ENCODE measurements around the gene FBXW8.

The FBXW8 gene

DNA sequence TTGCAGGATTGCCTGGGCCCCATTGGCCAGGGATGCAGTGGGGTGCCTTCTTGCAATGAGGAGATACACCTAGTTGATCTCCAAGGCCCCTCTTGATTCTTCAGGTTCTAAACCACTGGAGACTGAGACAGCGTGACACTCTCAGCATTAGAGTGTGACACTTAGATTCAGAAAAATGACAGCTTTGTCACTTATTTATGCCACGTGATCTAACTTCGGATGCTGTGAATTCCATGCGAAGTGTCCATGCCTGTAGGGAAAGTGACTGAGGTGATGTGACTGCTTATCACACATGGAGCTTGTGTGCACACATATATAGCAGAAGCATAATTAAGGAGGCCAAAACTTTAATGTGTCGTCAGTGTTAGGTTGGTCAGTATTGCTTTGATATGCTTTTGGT, 30.4 kb downstream of the FBXW8 start:
- TF ChIP-seq, protein P1, sequence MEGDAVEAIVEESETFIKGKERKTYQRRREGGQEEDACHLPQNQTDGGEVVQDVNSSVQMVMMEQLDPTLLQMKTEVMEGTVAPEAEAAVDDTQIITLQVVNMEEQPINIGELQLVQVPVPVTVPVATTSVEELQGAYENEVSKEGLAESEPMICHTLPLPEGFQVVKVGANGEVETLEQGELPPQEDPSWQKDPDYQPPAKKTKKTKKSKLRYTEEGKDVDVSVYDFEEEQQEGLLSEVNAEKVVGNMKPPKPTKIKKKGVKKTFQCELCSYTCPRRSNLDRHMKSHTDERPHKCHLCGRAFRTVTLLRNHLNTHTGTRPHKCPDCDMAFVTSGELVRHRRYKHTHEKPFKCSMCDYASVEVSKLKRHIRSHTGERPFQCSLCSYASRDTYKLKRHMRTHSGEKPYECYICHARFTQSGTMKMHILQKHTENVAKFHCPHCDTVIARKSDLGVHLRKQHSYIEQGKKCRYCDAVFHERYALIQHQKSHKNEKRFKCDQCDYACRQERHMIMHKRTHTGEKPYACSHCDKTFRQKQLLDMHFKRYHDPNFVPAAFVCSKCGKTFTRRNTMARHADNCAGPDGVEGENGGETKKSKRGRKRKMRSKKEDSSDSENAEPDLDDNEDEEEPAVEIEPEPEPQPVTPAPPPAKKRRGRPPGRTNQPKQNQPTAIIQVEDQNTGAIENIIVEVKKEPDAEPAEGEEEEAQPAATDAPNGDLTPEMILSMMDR (IDR thresholded peaks at IDR 0.05; ENCODE audit: low read depth, low read length, missing control alignments): no peak
- no peak for DNase-seq (ENCODE audit: low read depth)
- H3K4me3 ChIP-seq (ENCODE audit: low read depth, low read length): no peak overlapping the region

DNA sequence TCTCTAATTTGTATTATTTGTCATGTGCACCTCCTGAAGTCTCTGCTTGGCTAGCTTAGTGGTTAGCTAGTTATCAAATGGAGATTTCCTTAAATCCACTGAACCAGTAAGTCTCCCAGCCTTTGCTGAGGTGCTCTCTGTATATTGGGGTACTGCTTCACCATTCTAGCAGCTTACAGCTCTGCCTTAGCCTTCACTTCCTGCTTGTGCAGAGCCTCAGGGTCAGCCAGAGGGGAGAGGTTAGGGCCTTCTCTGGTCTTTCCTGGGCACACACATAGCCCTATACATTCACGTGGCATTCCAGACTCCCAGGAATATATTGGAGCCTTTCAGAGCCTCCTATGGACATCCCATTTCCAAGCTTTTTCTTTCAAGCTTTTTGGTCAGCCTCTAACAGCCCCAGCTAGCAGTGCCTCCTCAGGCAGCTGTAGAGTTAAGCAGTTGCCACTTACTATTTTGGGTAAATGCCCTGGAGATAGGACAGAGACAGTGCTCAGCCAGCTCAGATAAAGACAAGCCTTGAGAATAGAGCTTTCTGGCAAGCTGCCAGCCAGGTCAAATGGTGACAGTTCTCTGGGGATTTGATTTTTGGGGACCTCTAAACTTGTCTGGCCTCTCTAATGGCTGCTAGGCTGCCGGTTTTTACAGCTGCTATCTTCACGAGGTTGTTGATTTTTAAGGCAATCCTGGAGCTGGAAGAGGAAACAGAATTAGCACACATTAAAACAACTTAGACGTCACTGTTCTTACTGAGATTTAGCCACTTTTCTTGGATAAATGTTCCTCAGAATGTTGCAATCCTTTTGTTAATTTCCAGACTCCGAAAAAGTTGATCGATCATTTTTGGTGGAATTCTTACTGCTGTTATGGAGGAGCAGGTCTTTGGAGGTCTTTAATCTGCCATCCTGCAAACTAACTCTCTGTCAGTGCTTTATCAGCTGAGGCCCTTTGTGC, 32.9 kb downstream of the FBXW8 start:
- DNase-seq (ENCODE audit: low read depth): no peak
- TF ChIP-seq, protein P1 (IDR thresholded peaks at IDR 0.05; ENCODE audit: low read depth, low read length, missing control alignments): no peak
- no peak overlapping the region for H3K4me3 ChIP-seq (ENCODE audit: low read depth, low read length)

DNA sequence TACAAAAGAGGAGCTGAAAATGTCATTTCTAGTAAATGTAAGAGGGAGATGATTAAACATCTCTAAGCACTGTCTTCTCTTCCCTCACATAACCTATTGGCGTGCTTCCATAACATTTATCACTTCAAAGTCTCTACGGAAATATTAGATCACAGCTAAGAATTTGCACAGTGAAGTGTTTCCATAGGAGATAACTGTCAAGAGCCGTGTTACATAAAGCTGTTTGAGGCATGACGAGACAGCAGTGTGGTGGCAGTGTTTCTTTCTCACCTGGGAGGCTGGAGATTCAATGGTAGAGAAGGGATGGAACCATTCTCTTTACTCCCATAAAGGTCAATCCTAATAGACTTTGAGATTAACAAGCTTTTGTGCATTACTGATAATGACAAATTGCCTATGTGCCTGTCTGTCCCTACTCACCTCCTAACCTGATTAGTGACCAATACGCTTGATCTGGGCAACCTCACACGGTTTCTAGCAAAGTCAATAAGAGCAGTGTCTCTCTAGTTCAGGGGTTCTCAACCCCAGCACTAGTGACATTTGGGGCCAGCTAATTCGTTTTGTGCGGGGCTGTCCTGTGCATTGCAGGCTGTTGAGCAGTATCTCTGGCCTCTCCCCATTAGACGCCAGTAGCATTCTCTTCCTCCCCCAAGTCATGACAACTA, 35.3 kb downstream of the FBXW8 start:
- TF ChIP-seq, protein P1 (IDR thresholded peaks at IDR 0.05; ENCODE audit: low read depth, low read length, missing control alignments): no peak
- no peak for DNase-seq (ENCODE audit: low read depth)
- H3K4me3 ChIP-seq (ENCODE audit: low read depth, low read length): no peak overlapping the region

DNA sequence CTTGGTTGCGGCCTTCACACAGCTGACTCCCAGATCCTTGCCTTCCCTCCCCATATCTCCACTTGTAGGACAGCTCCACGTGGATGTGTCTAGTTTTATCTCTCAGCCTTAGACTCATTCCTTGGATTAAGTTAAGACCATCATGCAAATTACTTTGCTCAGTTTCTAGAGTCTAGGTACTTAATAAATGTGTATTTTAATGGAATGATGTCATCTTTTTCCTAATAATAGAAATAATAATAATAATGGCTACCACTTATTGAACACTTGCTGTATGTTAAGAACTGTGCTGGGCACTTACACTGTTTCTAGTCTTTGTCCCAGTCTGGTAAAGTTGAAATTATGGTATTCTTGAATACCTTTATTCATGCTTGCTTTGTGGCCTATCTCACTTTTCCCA, 37.5 kb downstream of the FBXW8 start:
- DNase-seq (ENCODE audit: low read depth): no peak

DNA sequence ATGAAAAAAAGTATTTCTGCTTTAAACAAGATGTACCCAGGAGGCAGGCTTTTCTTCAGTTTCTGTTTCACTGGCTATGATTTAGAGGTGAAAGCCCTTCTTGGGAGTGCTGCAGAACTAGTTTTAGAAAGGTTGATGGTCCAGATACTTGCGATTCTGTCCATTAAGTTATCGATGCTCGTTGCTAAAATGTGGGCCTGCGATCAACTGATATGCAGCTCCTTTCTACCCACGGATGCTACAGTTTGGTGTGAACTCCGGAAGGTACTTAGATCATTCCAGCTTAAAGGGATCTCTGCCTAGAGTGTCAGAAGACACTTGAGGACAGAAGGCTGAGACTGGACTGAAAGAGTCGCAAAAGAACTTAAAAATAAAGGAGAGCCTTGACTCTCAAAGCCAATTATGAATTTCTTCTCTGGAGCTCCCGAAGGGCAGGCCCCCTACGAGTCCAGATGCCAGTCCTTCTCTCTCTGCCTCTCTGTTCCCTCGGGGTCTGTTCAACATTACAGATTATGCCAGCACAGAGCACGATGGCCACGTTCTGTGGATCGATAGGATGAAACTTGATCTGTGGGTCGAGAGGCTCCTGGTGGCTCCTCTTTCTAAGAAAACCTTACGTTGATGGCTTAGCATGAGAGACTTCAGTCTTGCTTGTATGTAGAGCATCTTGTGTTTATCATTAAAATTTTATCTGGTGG, 40.0 kb downstream of the FBXW8 start:
- no peak for DNase-seq (ENCODE audit: low read depth)
- no peak overlapping the region for H3K4me3 ChIP-seq (ENCODE audit: low read depth, low read length)
- TF ChIP-seq, protein P1 (IDR thresholded peaks at IDR 0.05; ENCODE audit: low read depth, low read length, missing control alignments): no peak

More for the DNA sequence above, 37.5 kb downstream of the FBXW8 start:
- TF ChIP-seq, protein P1 (IDR thresholded peaks at IDR 0.05; ENCODE audit: low read depth, low read length, missing control alignments): no peak
- H3K4me3 ChIP-seq (ENCODE audit: low read depth, low read length): no peak overlapping the region

DNA sequence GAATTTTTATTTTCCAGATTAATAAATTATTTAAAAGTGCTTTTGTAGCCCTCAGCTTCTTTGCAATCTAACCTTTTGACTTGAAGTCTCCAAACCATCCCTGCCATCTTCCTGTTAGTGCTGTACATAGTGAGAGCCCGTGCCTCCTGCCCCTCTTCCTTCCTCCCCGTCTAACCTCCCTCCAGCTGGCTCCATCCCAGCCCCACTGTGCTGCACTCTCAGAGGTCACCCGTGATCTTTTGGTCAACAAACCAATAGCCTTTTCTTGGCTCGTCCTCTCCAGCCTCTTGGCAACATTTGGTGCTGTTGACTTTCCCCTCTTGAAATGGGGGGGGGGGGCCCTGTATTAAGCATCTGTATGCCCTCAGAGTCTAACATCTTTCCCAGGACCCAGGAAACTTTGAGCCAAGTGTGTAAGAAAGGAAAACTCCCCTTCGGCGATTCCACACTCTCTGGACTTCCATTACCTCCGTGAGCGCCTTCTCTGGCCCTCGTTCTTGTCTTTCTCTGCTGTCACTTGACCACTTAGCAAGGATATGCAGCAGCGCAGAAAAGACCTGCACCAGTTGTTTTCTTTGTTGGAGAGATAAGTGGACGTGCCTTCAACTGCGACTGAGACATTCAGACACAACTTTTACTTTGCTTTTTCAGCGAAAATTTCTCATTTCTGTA, 44.1 kb downstream of the FBXW8 start:
- no peak for DNase-seq (ENCODE audit: low read depth)
- H3K4me3 ChIP-seq (ENCODE audit: low read depth, low read length): no peak overlapping the region
- TF ChIP-seq, protein P1 (IDR thresholded peaks at IDR 0.05; ENCODE audit: low read depth, low read length, missing control alignments): no peak

All from GM12864 (cell line).